H1 (cell line): ENCODE data around the gene ZNF805. TPM values are rescaled to one million over a fixed set of nuclear protein-coding genes. Genes with fewer than 3 reads are reported as not detected.

ENCODE experiments used
- CHD7 ChIP-seq: fragments of 300-600 bp; sonication (generic); IDR thresholded peaks from 2 replicates; pipeline ENCODE4 v1.7.1; 2012; ENCODE audit warnings: low read length, moderate library complexity, mild to moderate bottlenecking, inconsistent platforms; ENCODE audit not compliant: insufficient replicate concordance
- NANOG ChIP-seq: IDR thresholded peaks from 2 replicates; pipeline ENCODE4 v1.6.1; 2011; ENCODE audit warnings: low read length, low read depth, mild to moderate bottlenecking, inconsistent platforms; ENCODE audit not compliant: insufficient read depth, poor library complexity, severe bottlenecking
- RAD21 ChIP-seq, 2 experiments: IDR thresholded peaks in 1 of 2; conservative IDR thresholded peaks in 1 of 2; 2 replicates each; pipeline ENCODE4 v1.6.1; 2011; ENCODE audit warnings: low read depth in 2 of 2, low read length in 2 of 2, improper control_type of control experiment in 1 of 2, inconsistent platforms in 1 of 2, mild to moderate bottlenecking in 1 of 2, moderate library complexity in 1 of 2
- RBBP5 ChIP-seq: IDR thresholded peaks from 2 replicates; pipeline ENCODE4 v1.7.1; 2012; ENCODE audit warnings: low read depth, mild to moderate bottlenecking, inconsistent platforms, low read length, moderate library complexity, borderline replicate concordance
- polyA plus RNA-seq, 7 experiments: library from polyadenylated mRNA; depleted of rRNA in 3 of 7; stranded (reverse) in 5 of 7; unstranded in 2 of 7; fragments of >200 nt in 5 of 7; fragments of 200-250 nt in 2 of 7; gene quantifications; 1 replicate in 5 of 7; 2 replicates in 1 of 7; 4 replicates in 1 of 7; pipeline versions ENCODE4 v1.2.1 to v1.2.3, GENCODE V29; 2011 to 2013; ENCODE audit warnings: missing spikeins in 2 of 7, mixed read lengths in 2 of 7
- total RNA-seq: library from RNA; stranded (reverse); fragmentation: NEBNext Ultra II Directional; extraction: Animal tissue kit (Norgen Biotek cat#: 25700); gene quantifications from 2 replicates; pipeline ENCODE4 v1.2.1, GENCODE V29; 2021

ZNF805 gene
- total and polyA plus RNA-seq, 2 of the 8 experiments (the other 6 are each of a cell fraction or from before 2014, with no cell fraction given), result 2.3 to 14.8 TPM

- TF ChIP-seq CHD7, result no peak
- no peak for TF ChIP-seq NANOG
- TF ChIP-seq RAD21 (IDR thresholded peaks at IDR 0.05 in 1 of 2, conservative IDR thresholded peaks at IDR 0.05 in 1 of 2; ENCODE audit: low read depth in 2 of 2, low read length in 2 of 2), result no peak
- no peak for TF ChIP-seq RBBP5
Observed at GRCh38 chr19:57239982-57240310, 486 bp upstream of the ZNF805 start (continued).
